GM19395 (cell line): ENCODE data around the gene GCK.
"Not testable (repeated sequence)": the region's sequence is repeated elsewhere in the genome, so short reads cannot be mapped to it uniquely, and the experiment has no call there.

ENCODE experiments used
- ATAC-seq: cut with Tn5 transposase; IDR thresholded peaks from one replicate; pipeline ENCODE4 v1.9.1; 2021; ENCODE audit warnings: mild to moderate bottlenecking, moderate library complexity; ENCODE audit not compliant: unreplicated experiment

Gene GCK

GRCh38 chr7:44184206-44184872, 4.9 kb downstream of the GCK start:
- ATAC-seq, result no peak

GRCh38 chr7:44183386-44183785, 5.9 kb downstream of the GCK start:
- no peak for ATAC-seq

- no peak for ATAC-seq
These were observed 6.4 kb downstream of the GCK start for GRCh38 chr7:44182827-44183226.

- ATAC-seq, result no peak
These were observed 8.6 kb downstream of the GCK start for GRCh38 chr7:44180631-44181030.

GRCh38 chr7:44177570-44178131, 11.6 kb downstream of the GCK start:
- ATAC-seq, result no peak

GRCh38 chr7:44176486-44176885, 12.8 kb downstream of the GCK start:
- ATAC-seq, result no peak

GRCh38 chr7:44175730-44176129, 13.5 kb downstream of the GCK start:
- ATAC-seq, result no peak

GRCh38 chr7:44174694-44174948, 14.6 kb downstream of the GCK start:
- ATAC-seq, result not testable (repeated sequence)

- ATAC-seq, result no peak
These were observed 15.1 kb downstream of the GCK start for GRCh38 chr7:44173911-44174693.

- ATAC-seq, result no peak
These were observed 16.3 kb downstream of the GCK start for GRCh38 chr7:44172803-44173424.

- no peak for ATAC-seq
These were observed 16.9 kb downstream of the GCK start for GRCh38 chr7:44172352-44172751.

- ATAC-seq, result not testable (repeated sequence)
These were observed 17.3 kb downstream of the GCK start for GRCh38 chr7:44171901-44172300.

GRCh38 chr7:44167920-44168319, 21.3 kb downstream of the GCK start:
- no peak for ATAC-seq

- no peak for ATAC-seq
These were observed 25.6 kb downstream of the GCK start for GRCh38 chr7:44163591-44163990.

GRCh38 chr7:44162785-44163395, 26.3 kb downstream of the GCK start:
- ATAC-seq, result no peak

- ATAC-seq, result no peak
These were observed 27.1 kb downstream of the GCK start for GRCh38 chr7:44162179-44162578.

GRCh38 chr7:44161371-44161770, 27.9 kb downstream of the GCK start:
- ATAC-seq, result no peak

GRCh38 chr7:44159824-44160630, 29.2 kb downstream of the GCK start:
- no peak for ATAC-seq

- no peak for ATAC-seq
These were observed 30.2 kb downstream of the GCK start for GRCh38 chr7:44158873-44159631.
